GM11168 (cell line): Measurements from ENCODE around the gene LGI2.
"Not testable (repeated sequence)": the region's sequence is repeated elsewhere in the genome, so short reads cannot be mapped to it uniquely, and the experiment has no call there.

Experiments
- in situ Hi-C: fragments of 300-500 bp; cut with MboI; formaldehyde crosslinking; loops from one replicate; pipeline ENCODE4 v1.12.0; 2022; ENCODE audit warnings: low sequenced_read_pairs; ENCODE audit not compliant: unreplicated experiment

Gene LGI2, protein sequence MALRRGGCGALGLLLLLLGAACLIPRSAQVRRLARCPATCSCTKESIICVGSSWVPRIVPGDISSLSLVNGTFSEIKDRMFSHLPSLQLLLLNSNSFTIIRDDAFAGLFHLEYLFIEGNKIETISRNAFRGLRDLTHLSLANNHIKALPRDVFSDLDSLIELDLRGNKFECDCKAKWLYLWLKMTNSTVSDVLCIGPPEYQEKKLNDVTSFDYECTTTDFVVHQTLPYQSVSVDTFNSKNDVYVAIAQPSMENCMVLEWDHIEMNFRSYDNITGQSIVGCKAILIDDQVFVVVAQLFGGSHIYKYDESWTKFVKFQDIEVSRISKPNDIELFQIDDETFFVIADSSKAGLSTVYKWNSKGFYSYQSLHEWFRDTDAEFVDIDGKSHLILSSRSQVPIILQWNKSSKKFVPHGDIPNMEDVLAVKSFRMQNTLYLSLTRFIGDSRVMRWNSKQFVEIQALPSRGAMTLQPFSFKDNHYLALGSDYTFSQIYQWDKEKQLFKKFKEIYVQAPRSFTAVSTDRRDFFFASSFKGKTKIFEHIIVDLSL

DNA sequence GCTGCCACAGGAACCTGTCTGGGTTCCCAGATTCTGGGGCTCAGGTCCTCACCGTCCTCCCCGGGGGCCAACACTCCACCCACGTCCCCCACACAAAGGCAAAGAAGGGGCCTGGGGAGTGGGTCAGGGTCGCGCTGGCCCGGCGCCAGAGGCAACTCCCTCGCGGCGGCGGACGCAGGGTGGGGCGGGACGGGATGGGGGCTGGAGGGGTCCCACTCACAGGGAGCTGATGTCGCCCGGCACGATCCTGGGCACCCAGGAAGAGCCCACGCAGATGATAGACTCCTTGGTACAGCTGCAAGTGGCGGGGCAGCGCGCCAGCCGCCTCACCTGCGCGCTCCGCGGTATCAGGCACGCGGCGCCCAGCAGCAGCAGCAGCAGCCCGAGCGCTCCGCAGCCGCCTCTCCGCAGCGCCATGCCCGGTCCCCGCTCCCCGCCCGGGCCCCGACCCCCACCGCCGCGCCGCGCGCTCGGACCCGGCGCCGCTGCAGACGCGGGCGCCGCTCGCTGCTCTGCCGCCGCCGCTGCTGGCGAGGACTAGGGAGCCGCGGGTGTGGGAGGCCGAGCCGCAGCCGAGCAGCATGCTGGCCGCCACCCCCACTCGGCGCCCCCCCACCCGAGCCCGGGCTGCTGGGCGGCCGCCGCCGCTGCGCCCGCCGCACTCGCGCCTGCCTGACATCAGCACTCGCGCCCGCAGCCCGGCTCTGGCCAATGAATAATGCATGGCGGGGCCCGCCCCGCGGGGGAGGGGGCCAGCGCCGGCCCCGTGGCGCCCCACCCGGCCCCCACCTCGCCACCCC is at the start of gene LGI2:
Gene LGI2 (minus strand): TSS at position 670 of the 800 bp plus-strand sequence. CDS start 253 bp downstream, at position 417.
- in situ Hi-C loops: no loop called here

DNA sequence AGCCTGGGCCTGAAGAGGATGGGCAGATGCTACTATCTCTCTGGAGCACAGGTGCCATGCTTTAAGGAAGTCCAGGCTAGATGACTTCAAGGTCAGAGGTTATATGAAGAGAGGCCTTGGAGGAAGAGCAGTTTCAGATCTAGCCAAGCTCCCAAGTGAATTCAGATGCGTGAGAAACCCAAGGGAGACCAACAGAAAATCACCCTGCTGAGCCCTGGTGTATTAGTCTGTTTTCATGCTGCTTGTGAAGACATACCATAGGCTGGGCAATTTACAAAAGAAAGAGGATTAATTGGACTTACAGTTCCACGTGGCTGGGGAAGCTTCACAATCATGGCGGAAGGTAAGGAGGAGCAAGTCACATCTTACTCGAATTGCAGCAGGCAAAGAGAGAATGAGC is 47.8 kb upstream of the LGI2 start:
- in situ Hi-C loops: no loop called here

DNA sequence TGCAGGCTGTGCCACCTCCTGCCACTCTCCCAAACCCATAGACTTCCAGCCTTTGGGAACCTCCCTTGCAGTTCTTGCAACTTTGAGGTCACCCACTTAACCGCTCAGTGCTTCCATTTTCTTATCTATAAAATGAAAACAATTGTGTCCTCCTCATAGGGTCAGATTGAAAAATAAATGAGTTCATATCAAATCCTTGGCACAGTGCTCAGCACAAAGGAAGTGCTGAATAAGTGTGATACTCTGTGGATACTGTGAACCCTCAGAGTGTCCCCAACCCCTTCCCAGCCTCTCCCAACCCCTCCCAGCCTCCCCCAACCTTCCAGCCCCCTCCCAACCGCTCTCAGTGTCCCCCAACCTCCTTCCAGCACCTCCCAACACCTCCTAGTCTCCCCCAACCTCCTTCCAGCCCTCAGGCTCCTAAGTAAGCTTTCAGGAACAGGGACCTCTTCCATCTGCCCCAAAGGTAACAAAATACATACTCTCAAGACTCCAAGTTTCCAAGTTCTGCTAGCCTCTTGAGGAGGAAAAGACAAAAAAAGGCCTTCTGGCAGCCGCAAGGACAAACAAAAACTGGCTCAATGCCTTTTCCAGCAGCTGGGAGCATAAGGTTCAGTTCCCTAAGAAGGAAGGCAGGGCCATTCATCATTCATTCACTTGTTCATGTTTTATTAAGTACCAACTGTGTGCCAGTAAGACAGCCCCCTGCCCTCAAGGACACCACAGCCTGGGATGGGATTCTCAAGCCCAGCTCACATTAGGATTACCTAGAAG is 46.1 kb upstream of the LGI2 start:
- in situ Hi-C loops: no loop called here

DNA sequence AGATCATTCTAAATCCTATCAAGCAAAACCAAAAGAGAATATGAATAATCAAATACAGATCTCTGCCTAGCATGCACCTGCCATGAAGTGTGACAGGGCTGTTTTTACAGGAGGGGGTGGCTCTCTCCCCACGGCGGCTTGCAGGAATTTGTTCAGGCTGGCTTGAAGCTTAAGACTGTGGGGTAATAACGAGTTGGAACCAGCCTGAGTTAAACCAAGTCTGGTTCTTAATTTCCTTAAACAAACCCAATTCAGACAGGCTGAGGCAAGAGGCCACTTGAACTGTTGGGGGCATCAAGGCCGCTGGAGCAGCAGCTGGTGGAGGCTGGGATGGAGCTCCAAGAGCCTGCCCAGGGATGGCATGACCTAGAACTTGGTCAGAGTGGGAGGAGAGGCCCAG is 45.1 kb upstream of the LGI2 start:
- in situ Hi-C loops: no loop called here

DNA sequence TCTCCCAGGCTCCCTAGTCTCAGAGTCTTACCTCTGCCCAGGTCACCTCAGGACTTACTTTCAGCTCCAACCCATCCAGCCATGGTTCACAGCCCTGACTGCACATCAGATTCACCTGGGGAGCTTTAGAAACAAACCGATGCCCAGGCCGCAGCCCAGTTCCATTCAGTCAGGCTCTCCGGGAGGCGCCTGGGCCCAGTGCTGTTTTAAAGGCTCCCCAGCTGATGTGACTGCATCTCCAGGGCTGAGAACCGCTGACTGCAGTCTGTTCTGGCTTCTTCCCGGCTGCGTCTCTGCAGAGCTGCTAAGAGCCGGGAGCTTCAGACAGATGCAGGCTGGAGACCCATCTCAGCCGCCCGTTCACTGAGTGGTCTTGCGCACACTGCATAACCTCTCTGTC is 44.4 kb upstream of the LGI2 start:
- in situ Hi-C loops: no loop called here

DNA sequence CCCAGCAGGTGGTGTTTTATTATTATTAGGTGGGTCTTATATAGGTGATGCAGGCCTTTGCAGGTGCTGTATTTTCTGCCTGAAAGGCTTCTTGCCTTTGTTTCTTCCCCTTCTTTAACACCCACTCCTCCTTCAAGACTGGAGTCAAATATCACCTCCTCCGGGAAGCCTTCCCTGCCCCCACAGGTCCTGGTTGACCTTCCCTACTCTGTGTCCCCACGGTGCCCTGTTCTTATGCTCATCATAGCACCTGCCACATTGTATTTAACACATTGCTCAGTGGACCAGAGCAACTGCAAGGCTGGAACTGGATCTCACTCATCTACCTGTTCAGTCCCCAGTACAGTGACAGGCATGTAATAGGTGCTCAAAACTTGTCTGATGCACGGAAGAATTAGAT is 39.8 kb upstream of the LGI2 start:
- in situ Hi-C loops: no loop called here

DNA sequence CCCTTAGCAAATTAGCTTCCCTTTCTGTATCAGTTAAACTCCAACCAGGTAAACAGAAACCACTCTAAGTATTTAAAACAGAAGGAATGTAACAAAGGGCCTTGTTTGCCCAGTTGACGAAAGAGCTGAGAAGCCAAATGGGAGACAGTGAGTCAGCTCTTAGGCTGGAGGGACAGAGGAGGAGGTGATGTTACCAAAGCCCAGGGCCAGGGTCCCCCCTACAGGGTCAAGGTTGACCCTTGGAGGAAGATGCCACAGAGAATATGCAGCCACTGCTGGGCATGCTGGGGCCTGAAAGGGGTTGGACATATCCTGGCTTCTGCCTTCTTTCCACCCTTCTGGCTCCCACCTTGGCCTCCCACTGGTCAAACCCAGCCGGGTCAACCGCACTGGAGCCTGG is 38.3 kb upstream of the LGI2 start:
- in situ Hi-C loops: no loop called here

DNA sequence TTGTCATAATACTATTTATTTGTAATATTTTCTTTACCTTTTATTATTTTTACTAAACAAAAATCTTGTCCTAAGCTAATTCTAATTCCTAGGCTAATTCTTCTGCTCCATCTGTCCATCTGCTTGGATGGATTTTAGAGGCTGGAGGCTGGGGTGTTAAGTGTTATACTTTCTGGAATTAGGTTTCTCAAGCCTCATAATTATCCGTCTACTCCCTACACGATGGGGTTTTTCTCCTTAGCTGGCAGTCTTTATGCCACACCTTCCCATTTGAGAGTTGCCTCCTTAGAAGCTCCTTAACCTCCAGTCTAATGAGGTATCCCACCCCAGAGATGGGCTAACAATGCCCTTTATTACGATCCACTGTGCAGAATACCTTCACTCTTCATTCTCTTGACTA is 37.6 kb upstream of the LGI2 start:
- in situ Hi-C loops: no loop called here

DNA sequence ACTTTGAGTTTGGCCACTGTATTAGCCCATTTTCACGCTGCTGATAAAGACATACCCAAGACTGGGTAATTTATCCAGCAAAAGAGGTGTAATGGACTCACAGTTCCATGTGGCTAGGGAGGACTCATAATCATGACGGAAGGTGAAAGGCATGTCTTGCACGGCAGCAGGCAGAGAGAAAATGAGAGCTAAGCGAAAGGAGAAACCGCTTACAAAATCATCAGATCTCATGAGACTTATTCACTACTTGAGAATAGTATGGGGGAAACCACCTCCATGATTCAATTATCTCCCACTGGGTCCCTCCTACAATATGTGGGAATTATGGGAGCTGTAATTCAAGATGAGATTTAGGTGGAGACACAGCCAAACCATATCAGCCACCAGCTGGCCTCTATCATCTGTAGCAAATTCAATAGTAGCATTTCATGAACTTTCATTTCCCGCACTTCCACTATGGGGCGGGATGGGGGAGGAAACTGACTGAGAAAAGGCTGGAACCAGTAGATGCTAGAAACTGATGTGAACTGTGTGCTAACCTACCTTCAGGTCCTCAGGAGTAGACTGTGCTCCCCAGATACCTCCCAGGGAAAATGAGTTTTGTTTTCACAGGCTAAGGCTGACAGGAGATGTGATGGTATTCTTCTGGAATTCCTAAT is 35.3 kb upstream of the LGI2 start:
- in situ Hi-C loops: no loop called here

DNA sequence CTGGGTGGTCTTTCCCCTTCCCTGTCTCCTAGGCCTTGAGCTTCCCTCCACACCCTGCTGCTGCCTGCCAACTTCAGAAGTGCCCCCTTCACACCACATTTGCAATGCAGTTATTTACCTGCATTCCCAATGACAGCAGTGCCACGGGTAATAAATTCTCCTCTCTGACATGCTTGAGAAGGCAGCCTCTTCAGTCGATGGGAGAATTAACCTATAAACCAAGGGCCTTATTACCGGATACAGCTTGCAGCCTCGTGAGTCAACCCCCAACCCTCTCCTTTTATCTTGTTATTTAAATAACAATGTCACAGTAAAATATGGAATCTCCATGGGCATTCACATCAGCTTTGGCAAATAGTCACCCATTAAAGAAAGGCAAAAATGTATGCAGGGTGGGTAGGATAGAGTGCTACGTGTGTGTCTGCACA is 34.7 kb upstream of the LGI2 start:
- in situ Hi-C loops: no loop called here

DNA sequence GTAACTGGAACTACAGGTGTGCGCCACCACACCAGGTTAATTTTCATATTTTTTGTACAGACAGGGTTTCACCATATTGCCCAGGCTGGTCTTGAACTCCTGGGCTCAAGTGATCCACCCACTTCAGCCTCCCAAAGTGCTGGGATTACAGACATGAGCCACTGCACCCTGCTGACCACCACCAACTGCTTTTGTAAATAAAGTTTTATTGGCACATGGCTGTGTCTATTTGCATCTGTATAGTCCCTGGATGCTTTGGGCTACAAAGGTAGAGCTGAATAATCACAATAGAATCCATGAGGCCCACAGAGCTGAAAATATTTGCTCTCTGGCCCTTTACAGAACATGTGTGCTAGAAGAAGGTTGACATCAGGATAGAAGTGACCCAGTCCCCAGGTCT is 33.7 kb upstream of the LGI2 start:
- in situ Hi-C loops: not testable (repeated sequence)

DNA sequence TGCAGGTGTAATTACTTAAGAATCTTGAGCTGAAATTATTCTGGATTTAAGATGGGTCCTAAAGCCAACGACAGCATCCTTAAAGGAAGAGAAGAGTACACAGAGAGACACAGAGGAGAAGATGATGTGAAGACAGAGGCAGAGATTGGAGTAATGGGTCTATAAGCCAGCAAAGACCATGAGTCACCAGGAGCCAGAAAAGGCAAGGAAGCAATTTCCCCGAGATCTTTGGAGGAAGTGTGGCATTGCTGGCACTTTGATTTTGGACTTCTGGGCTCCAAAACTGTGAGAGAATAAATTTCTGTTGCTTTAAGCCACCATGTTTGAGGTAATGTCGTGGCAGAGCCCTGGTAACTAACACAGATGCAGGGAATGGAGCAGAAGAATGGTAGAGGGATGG is 32.4 kb upstream of the LGI2 start:
- in situ Hi-C loops: no loop called here

DNA sequence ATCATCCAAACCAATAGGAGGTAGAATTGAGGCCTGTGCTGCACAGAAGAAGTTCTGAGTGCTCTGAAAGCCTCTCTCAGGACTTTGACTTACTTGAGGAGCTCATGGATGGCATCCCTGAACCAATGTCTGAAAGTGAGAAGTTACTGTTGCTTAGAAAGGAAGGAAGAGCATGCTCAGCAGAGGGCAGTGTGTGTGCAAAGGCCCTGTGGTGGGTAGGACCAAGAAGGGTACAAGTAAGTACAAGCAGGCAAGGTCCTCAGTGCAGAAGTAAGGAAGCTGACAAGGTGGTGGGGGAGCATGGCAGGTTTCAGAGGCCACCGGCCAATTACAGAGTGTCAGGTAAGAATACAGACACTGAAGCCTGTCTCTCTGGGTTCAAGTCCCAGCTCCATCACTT is 31.4 kb upstream of the LGI2 start:
- in situ Hi-C loops: no loop called here

DNA sequence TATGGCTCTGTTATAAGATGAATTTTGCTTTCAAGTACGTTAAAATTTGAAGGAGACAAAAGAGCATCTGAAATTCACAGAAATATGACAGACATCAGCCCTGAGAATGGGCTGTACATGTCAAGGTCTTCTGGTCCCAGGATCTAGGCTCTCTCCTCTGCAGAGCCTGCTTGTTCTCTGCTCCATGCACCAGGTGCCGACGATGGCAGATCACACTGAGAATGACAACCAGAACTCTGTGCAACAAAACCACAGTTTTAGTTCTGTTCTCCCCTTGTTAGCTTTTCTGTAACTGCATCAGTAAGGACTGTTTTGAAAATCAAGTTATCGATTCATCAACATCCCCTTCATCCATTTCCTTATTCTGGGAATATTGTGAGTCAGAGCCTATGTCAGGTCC is 30.9 kb upstream of the LGI2 start:
- in situ Hi-C loops: no loop called here

DNA sequence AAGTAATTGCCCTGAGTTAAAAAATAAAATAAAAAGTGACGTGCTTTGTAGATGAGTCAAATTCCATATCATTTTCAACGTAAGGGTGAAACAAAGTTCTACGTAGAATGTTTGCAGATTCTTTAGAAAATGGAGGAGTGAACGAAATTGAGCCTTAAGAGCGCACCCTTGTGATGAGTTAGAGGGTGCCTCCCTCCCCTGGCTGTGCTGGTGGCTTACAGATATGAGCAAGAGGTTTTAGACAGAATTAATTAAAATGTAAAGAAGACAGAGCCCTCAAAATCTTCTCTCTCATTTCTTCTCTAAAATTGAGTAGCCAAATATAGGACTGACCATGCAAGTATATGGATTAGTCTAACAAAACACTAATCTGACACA is 30.2 kb upstream of the LGI2 start:
- in situ Hi-C loops: no loop called here

DNA sequence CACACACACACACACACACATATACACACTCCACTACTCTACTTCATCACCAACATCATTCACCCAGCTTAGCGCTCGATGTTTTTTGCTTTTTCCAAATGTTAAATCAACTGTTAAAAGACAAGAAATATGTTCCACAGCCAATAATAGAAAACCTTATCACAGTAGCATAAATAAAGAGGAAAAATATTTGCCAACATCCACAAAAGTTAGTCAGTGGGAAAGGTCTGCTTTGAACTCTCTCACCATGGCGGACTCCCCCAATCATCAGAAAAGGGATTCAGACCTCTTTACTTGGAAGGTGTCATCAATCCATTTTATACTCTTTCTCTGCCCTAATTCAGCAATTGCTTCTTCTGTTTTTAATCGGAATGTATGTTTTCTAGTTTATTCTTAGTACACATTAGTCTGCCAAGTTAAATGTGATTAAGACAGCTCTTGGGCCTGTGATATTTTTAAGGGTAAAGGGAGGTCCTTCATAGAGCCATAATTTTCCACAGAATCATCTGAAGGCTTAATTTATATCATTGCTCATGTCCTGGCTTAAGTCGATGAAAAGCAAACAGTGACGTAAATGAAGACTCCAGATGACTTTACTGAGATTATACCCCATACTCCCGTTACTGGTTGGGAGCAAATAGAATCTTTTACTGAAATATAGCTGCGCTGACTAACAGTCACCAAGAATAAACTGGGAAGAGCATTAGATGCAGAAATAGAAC is 29.7 kb upstream of the LGI2 start:
- in situ Hi-C loops: no loop called here

DNA sequence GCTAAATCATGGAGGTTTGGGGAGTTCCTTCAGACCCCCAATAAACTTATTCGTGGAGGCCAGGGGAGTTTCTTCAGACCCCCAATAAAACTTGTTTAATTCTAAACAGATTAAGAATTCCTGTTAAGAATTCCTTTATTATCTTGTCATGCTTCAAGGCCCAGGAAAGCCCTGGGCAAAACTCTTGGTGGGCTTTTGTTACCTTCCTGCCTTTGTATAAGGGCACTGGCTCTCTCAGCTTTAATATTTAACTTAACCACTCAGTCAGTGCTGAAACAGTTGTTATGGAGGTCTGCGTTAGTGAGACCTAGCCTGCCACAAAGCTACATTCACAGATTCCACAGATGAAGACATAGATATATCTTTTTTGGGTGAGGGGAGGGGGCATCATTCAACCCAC is 29.0 kb upstream of the LGI2 start:
- in situ Hi-C loops: no loop called here

DNA sequence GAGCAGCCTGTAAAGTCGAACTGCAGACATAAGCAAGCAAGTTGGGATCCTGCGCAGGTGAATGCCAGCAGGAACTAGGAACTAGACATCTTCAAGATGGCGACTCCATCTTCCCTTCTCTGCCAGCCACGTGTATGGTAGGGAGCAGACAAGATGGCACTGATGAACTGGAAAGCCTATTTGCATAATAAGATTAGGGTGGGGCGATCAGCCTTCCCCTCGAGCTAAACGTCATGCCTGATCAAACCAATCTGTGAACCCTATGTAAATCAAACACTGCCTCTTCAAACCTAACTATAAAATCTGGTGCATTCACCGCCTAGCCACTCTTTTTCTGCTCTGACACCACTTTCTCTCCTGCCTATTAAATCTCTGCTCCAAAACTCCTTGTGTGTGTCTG is 28.1 kb upstream of the LGI2 start:
- in situ Hi-C loops: no loop called here

DNA sequence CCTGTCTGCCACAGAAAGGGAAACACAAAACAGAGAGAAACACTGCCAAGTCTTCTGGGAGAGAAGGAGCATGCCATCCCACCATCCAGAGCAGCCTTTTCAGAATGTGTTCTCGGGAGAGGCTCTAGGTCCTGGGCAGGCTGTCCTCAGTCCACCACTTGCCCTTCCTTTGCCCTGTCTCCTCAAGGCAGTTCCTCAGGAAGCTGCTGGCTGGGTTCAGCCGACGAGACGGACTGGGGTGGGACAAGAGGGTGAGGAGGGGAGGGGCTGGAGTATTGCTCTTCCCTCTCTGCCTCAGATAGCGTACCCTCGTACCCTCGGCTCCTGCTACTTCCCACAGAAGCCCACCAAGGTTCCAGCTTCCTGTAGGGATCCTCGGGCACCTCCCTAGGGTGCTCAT is 26.6 kb upstream of the LGI2 start:
- in situ Hi-C loops: no loop called here

DNA sequence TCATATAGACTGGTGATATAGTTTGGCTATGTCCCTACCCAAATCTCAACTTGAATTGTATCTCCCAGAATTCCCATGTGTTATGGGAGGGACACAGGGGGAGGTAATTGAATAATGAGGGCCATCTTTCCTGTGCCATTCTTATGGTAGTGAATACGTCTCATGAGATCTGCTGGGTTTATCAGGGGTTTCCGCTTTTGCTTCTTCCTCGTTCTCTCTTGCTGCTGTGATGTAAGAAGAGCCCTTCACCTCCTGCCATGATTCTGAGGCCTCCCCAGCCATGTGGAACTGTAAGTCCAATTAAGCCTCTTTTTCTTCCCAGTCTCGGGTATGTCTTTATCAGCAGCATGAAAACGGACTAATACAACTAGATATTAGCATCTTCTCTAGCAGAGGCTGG is 21.3 kb upstream of the LGI2 start:
- in situ Hi-C loops: not testable (repeated sequence)
